PFSK-1 (cell line): ENCODE results near the gene SIL1.

Experiments used
- POLR2AphosphoS5 ChIP-seq: IDR thresholded peaks from 2 replicates; pipeline ENCODE4 v1.6.1; 2012; ENCODE audit warnings: low read depth, mild to moderate bottlenecking, control low read depth, low read length, moderate library complexity
- REST ChIP-seq, 2 experiments: IDR thresholded peaks; 2 replicates each; pipeline versions ENCODE4 v1.6.1 to v1.8.0; 2011 to 2012; ENCODE audit warnings: low read depth in 2 of 2, low read length in 2 of 2, control low read depth in 1 of 2, inconsistent platforms in 1 of 2, mild to moderate bottlenecking in 1 of 2, moderate library complexity in 1 of 2; ENCODE audit not compliant: insufficient read depth in 1 of 2
- SIN3A ChIP-seq: IDR thresholded peaks from 2 replicates; pipeline ENCODE4 v1.6.1; 2012; ENCODE audit warnings: mild to moderate bottlenecking, low read length, moderate library complexity, borderline replicate concordance; ENCODE audit not compliant: insufficient read depth
- TAF1 ChIP-seq: IDR thresholded peaks from 2 replicates; pipeline ENCODE4 v1.6.1; 2012; ENCODE audit warnings: low read length, control low read depth, borderline replicate concordance; ENCODE audit not compliant: insufficient read depth

GRCh38 chr5:138914338-138914737 is 283.8 kb downstream of the SIL1 start:
- no peak for TF ChIP-seq TAF1
- TF ChIP-seq POLR2AphosphoS5, result no peak
- no peak for TF ChIP-seq SIN3A
- no peak for TF ChIP-seq REST (IDR thresholded peaks at IDR 0.05; ENCODE audit: insufficient read depth in 1 of 2, low read depth in 2 of 2, low read length in 2 of 2)
